ENCODE measurements around the gene PDS5B. TPM values are rescaled to one million over a fixed set of nuclear protein-coding genes. Genes with fewer than 3 reads are reported as not detected.

PDS5B gene
- total and polyA plus RNA-seq, 2 experiments from 2014 or later: 43.9 to 46.5 TPM

DNA sequence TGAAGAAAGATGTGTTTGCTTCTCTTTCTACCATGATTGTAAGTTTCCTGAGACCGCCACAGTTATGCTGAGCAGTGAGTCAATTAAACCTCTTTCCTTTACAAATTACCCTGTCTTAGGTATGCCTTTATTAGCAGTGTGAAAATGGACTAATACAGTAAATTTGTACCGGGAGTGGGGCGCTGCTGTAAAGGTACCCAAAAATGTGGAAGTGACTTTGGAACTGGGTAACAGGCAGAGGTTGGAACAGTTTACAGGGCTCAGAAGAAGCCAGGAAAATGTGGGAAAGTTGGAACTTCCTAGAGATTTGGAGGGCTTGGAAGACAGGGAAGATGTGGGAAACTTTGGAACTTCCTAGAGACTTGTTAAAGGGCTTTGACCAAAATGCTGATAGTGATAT lies 9.2 kb upstream of the PDS5B start:
- H3K36me3 Mint-ChIP-seq (ENCODE audit: low read depth): peaks cover 12% of the 10 kb centered on the region; the same call in 2 of the 3 replicates
- H3K9me2 ChIP-seq (ENCODE audit: insufficient read depth): no peaks in the 10 kb centered on the region
- no peaks in the 10 kb centered on the region for H3K27me3 Mint-ChIP-seq (ENCODE audit: insufficient read depth, low read depth, poor library complexity)
- H3K27me3 ChIP-seq (ENCODE audit: insufficient read depth): no peaks in the 10 kb centered on the region
- TF ChIP-seq ZNF331 (CRISPR knock-in tag; IDR thresholded peaks at IDR 0.05; ENCODE audit: low read depth) (no peak), CREB1 (CRISPR knock-in tag; IDR thresholded peaks at IDR 0.05; ENCODE audit: low read depth) (no peak), EZH2 (IDR thresholded peaks at IDR 0.05; ENCODE audit: low read depth, unreplicated experiment) (no peak), EZH2phosphoT487 (IDR thresholded peaks at IDR 0.05; ENCODE audit: unreplicated experiment) (no peak), POLR2AphosphoS5 (IDR thresholded peaks at IDR 0.05; ENCODE audit: low read depth) (no peak), JUNB (IDR thresholded peaks at IDR 0.05; ENCODE audit: unreplicated experiment) (no peak), NANOG (IDR thresholded peaks at IDR 0.05; ENCODE audit: borderline replicate concordance) (no peak), ZNF114 (CRISPR knock-in tag; IDR thresholded peaks at IDR 0.05) (no peak)
- TF ChIP-seq, protein P1, sequence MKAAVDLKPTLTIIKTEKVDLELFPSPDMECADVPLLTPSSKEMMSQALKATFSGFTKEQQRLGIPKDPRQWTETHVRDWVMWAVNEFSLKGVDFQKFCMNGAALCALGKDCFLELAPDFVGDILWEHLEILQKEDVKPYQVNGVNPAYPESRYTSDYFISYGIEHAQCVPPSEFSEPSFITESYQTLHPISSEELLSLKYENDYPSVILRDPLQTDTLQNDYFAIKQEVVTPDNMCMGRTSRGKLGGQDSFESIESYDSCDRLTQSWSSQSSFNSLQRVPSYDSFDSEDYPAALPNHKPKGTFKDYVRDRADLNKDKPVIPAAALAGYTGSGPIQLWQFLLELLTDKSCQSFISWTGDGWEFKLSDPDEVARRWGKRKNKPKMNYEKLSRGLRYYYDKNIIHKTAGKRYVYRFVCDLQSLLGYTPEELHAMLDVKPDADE (IDR thresholded peaks at IDR 0.05): no peak
- TF ChIP-seq, protein P2, sequence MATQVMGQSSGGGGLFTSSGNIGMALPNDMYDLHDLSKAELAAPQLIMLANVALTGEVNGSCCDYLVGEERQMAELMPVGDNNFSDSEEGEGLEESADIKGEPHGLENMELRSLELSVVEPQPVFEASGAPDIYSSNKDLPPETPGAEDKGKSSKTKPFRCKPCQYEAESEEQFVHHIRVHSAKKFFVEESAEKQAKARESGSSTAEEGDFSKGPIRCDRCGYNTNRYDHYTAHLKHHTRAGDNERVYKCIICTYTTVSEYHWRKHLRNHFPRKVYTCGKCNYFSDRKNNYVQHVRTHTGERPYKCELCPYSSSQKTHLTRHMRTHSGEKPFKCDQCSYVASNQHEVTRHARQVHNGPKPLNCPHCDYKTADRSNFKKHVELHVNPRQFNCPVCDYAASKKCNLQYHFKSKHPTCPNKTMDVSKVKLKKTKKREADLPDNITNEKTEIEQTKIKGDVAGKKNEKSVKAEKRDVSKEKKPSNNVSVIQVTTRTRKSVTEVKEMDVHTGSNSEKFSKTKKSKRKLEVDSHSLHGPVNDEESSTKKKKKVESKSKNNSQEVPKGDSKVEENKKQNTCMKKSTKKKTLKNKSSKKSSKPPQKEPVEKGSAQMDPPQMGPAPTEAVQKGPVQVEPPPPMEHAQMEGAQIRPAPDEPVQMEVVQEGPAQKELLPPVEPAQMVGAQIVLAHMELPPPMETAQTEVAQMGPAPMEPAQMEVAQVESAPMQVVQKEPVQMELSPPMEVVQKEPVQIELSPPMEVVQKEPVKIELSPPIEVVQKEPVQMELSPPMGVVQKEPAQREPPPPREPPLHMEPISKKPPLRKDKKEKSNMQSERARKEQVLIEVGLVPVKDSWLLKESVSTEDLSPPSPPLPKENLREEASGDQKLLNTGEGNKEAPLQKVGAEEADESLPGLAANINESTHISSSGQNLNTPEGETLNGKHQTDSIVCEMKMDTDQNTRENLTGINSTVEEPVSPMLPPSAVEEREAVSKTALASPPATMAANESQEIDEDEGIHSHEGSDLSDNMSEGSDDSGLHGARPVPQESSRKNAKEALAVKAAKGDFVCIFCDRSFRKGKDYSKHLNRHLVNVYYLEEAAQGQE (IDR thresholded peaks at IDR 0.05; ENCODE audit: unreplicated experiment): no peak
- TF ChIP-seq, protein P3, sequence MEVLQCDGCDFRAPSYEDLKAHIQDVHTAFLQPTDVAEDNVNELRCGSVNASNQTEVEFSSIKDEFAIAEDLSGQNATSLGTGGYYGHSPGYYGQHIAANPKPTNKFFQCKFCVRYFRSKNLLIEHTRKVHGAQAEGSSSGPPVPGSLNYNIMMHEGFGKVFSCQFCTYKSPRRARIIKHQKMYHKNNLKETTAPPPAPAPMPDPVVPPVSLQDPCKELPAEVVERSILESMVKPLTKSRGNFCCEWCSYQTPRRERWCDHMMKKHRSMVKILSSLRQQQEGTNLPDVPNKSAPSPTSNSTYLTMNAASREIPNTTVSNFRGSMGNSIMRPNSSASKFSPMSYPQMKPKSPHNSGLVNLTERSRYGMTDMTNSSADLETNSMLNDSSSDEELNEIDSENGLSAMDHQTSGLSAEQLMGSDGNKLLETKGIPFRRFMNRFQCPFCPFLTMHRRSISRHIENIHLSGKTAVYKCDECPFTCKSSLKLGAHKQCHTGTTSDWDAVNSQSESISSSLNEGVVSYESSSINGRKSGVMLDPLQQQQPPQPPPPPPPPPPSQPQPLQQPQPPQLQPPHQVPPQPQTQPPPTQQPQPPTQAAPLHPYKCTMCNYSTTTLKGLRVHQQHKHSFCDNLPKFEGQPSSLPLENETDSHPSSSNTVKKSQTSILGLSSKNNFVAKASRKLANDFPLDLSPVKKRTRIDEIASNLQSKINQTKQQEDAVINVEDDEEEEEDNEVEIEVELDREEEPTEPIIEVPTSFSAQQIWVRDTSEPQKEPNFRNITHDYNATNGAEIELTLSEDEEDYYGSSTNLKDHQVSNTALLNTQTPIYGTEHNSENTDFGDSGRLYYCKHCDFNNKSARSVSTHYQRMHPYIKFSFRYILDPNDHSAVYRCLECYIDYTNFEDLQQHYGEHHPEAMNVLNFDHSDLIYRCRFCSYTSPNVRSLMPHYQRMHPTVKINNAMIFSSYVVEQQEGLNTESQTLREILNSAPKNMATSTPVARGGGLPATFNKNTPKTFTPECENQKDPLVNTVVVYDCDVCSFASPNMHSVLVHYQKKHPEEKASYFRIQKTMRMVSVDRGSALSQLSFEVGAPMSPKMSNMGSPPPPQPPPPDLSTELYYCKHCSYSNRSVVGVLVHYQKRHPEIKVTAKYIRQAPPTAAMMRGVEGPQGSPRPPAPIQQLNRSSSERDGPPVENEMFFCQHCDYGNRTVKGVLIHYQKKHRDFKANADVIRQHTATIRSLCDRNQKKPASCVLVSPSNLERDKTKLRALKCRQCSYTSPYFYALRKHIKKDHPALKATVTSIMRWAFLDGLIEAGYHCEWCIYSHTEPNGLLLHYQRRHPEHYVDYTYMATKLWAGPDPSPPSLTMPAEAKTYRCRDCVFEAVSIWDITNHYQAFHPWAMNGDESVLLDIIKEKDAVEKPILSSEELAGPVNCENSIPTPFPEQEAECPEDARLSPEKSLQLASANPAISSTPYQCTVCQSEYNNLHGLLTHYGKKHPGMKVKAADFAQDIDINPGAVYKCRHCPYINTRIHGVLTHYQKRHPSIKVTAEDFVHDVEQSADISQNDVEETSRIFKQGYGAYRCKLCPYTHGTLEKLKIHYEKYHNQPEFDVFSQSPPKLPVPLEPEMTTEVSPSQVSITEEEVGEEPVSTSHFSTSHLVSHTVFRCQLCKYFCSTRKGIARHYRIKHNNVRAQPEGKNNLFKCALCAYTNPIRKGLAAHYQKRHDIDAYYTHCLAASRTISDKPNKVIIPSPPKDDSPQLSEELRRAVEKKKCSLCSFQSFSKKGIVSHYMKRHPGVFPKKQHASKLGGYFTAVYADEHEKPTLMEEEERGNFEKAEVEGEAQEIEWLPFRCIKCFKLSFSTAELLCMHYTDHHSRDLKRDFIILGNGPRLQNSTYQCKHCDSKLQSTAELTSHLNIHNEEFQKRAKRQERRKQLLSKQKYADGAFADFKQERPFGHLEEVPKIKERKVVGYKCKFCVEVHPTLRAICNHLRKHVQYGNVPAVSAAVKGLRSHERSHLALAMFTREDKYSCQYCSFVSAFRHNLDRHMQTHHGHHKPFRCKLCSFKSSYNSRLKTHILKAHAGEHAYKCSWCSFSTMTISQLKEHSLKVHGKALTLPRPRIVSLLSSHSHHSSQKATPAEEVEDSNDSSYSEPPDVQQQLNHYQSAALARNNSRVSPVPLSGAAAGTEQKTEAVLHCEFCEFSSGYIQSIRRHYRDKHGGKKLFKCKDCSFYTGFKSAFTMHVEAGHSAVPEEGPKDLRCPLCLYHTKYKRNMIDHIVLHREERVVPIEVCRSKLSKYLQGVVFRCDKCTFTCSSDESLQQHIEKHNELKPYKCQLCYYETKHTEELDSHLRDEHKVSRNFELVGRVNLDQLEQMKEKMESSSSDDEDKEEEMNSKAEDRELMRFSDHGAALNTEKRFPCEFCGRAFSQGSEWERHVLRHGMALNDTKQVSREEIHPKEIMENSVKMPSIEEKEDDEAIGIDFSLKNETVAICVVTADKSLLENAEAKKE (CRISPR knock-in tag; IDR thresholded peaks at IDR 0.05): no peak
- TF ChIP-seq, protein P4, sequence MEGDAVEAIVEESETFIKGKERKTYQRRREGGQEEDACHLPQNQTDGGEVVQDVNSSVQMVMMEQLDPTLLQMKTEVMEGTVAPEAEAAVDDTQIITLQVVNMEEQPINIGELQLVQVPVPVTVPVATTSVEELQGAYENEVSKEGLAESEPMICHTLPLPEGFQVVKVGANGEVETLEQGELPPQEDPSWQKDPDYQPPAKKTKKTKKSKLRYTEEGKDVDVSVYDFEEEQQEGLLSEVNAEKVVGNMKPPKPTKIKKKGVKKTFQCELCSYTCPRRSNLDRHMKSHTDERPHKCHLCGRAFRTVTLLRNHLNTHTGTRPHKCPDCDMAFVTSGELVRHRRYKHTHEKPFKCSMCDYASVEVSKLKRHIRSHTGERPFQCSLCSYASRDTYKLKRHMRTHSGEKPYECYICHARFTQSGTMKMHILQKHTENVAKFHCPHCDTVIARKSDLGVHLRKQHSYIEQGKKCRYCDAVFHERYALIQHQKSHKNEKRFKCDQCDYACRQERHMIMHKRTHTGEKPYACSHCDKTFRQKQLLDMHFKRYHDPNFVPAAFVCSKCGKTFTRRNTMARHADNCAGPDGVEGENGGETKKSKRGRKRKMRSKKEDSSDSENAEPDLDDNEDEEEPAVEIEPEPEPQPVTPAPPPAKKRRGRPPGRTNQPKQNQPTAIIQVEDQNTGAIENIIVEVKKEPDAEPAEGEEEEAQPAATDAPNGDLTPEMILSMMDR (conservative IDR thresholded peaks at IDR 0.05; ENCODE audit: low read depth in 2 of 2): no peak
- H3K36me3 ChIP-seq (ENCODE audit: insufficient read depth): no peaks in the 10 kb centered on the region
- no peaks in the 10 kb centered on the region for H3F3A ChIP-seq (replicated peaks; ENCODE audit: low read depth)
- no peak for ATAC-seq
- DNase-seq (ENCODE audit: low spot score): no peak
- H3K27ac Mint-ChIP-seq: no peak overlapping the region
- no peaks in the 10 kb centered on the region for H3K4me1 Mint-ChIP-seq
- H2AFZ ChIP-seq: no peak overlapping the region
- no peak overlapping the region for H3K4me3 ChIP-seq
- no peak overlapping the region for H3K27ac ChIP-seq (ENCODE audit: low read depth)
- H3K79me2 ChIP-seq (replicated peaks; ENCODE audit: insufficient read depth): no peaks in the 10 kb centered on the region
- no peak overlapping the region for H3K4me2 ChIP-seq
- no peaks in the 10 kb centered on the region for H3K4me1 ChIP-seq (ENCODE audit: insufficient read depth)
- H4K20me1 ChIP-seq (replicated peaks; ENCODE audit: insufficient read depth): no peaks in the 10 kb centered on the region
- peaks cover 30% of the 10 kb centered on the region for H3K9me3 Mint-ChIP-seq
- no peak overlapping the region for H3K4me3 Mint-ChIP-seq

Data from GM23338 (cell line).